Brain microvascular endothelial cell (primary cell): ENCODE measurements around the gene NXN.

Experiments used
- DNase-seq: peaks from one replicate; pipeline ENCODE4 v3.0.0-alpha.2; 2020
- H3K27ac ChIP-seq: fragments of 250-450 bp; sonication (Bioruptor Pico); 2 replicates; pipeline ENCODE4 v1.5.1; 2020; ENCODE audit warnings: mild to moderate bottlenecking, moderate library complexity
- H3K27me3 ChIP-seq: fragments of 250-450 bp; sonication (Bioruptor Pico); replicated peaks from 2 replicates; pipeline ENCODE4 v1.5.1; 2020; ENCODE audit warnings: mild to moderate bottlenecking
- H3K36me3 ChIP-seq: fragments of 250-450 bp; sonication (Bioruptor Pico); replicated peaks from 2 replicates; pipeline ENCODE4 v1.5.1; 2020; ENCODE audit warnings: mild to moderate bottlenecking
- H3K4me3 ChIP-seq: 2 replicates; pipeline ENCODE4 v1.5.1; 2011; ENCODE audit warnings: low read depth, mild to moderate bottlenecking, control low read depth, low read length, moderate library complexity
- CTCF ChIP-seq: IDR thresholded peaks from 2 replicates; pipeline ENCODE4 v1.5.1; 2011; ENCODE audit warnings: low read depth, mild to moderate bottlenecking, moderate library complexity, low read length, control low read depth, inconsistent platforms; ENCODE audit errors: missing control alignments
- in situ Hi-C: cut with HindIII; loops from 2 replicates; pipeline ENCODE4 v1.10.0; 2017; ENCODE audit warnings: low sequenced_read_pairs, low pct_ligation_motif_present

NXN gene

GRCh38 chr17:823501-823902 is 156.1 kb downstream of the NXN start:
- no peaks in the 10 kb centered on the region for H3K36me3 ChIP-seq
- H3K27me3 ChIP-seq, result no peaks in the 10 kb centered on the region
- in situ Hi-C loops, result no loop called here
- no peak overlapping the region for H3K27ac ChIP-seq
- H3K4me3 ChIP-seq, result no peak overlapping the region
- TF ChIP-seq CTCF, result no peak
- DNase-seq, result no peak

GRCh38 chr17:819251-819650 is 160.3 kb downstream of the NXN start:
- in situ Hi-C loops, result no loop called here
- H3K36me3 ChIP-seq, result no peaks in the 10 kb centered on the region
- no peak for DNase-seq
- TF ChIP-seq CTCF, result no peak
- no peak overlapping the region for H3K4me3 ChIP-seq
- no peaks in the 10 kb centered on the region for H3K27me3 ChIP-seq
- no peak overlapping the region for H3K27ac ChIP-seq

- Histone ChIP-seq H3K27me3 (no peaks in the 10 kb centered on the region), H3K36me3 (no peaks in the 10 kb centered on the region), H3K4me3 (no peak overlapping the region), H3K27ac (no peak overlapping the region)
- DNase-seq, result no peak
- TF ChIP-seq CTCF, result no peak
- in situ Hi-C loops, result no loop called here
Observed at GRCh38 chr17:814371-814770, 165.2 kb downstream of the NXN start.

- TF ChIP-seq CTCF, result no peak
Observed at GRCh38 chr17:812638-813204, 166.9 kb downstream of the NXN start.

GRCh38 chr17:811051-811784 is 168.4 kb downstream of the NXN start:
- in situ Hi-C loops, result no loop called here
- no peak for DNase-seq
- TF ChIP-seq CTCF, result no peak
- no peak overlapping the region for H3K4me3 ChIP-seq
- no peak overlapping the region for H3K27ac ChIP-seq
- no peaks in the 10 kb centered on the region for H3K27me3 ChIP-seq
- H3K36me3 ChIP-seq, result no peaks in the 10 kb centered on the region

More at GRCh38 chr17:812638-813204, 166.9 kb downstream of the NXN start:
- no peak for DNase-seq
- no peaks in the 10 kb centered on the region for H3K27me3 ChIP-seq
- H3K4me3 ChIP-seq, result no peak overlapping the region
- no peaks in the 10 kb centered on the region for H3K36me3 ChIP-seq
- H3K27ac ChIP-seq, result no peak overlapping the region
- in situ Hi-C loops, result no loop called here
